Upper lobe of left lung (tissue), 6 donors: ENCODE measurements around the gene SPDYE3. TPM values are rescaled to one million over a fixed set of nuclear protein-coding genes. Genes with fewer than 3 reads are reported as not detected.
"Not testable (repeated sequence)": the region's sequence is repeated elsewhere in the genome, so short reads cannot be mapped to it uniquely, and the experiment has no call there.

Source experiments
- ATAC-seq, 2 donors: fragments of 200-7000 bp; cut with Tn5 transposase; one replicate each; pipeline ENCODE4 v1.9.1; 2022; ENCODE audit warnings: mild to moderate bottlenecking in 2 of 2, moderate library complexity in 2 of 2; ENCODE audit not compliant: low FRiP score in 2 of 2
- DNase-seq, 2 donors: peaks; one replicate each; pipeline ENCODE4 v3.0.0-alpha.2; 2019 to 2020
- H3K27ac ChIP-seq, 4 donors: fragments of 200-600 bp; sonication (generic); one replicate each; pipeline ENCODE4 v1.5.1; 2016 to 2019
- H3K27me3 ChIP-seq, 4 donors: fragments of 200-600 bp; sonication (generic); one replicate each; pipeline ENCODE4 v1.5.1; 2017 to 2019
- H3K36me3 ChIP-seq, 4 donors: fragments of 200-600 bp; sonication (generic); one replicate each; pipeline ENCODE4 v1.5.1; 2016 to 2019
- H3K4me1 ChIP-seq, 4 donors: fragments of 200-600 bp; sonication (generic); one replicate each; pipeline ENCODE4 v1.5.1; 2018 to 2019
- H3K4me3 ChIP-seq, 4 donors: fragments of 200-600 bp; sonication (generic); one replicate each; pipeline ENCODE4 v1.5.1; 2017 to 2019; ENCODE audit warnings: mild to moderate bottlenecking in 2 of 4, moderate library complexity in 1 of 4
- H3K9me3 ChIP-seq, 4 donors: fragments of 200-600 bp; sonication (generic); one replicate each; pipeline ENCODE4 v1.5.1; 2018 to 2019
- CTCF ChIP-seq, 6 experiments: fragments of 450-650 bp in 4 of 6; fragments of 200-600 bp in 2 of 6; sonication (generic) in 2 of 6; IDR thresholded peaks; one replicate each; pipeline ENCODE4 v1.5.1; 2016 to 2019; ENCODE audit warnings: antibody characterized with exemption in 6 of 6
- EP300 ChIP-seq, 4 donors: sonication (generic); formaldehyde crosslinking; IDR thresholded peaks; one replicate each; pipeline ENCODE4 v1.5.1; 2017; ENCODE audit warnings: antibody characterized with exemption in 4 of 4, control low read depth in 2 of 4
- POLR2A ChIP-seq, 4 donors: fragments of 450-650 bp; IDR thresholded peaks; one replicate each; pipeline ENCODE4 v1.5.1; 2016 to 2017; ENCODE audit warnings: antibody characterized with exemption in 4 of 4, mild to moderate bottlenecking in 2 of 4
- POLR2AphosphoS5 ChIP-seq, 2 donors: sonication (generic); formaldehyde crosslinking; IDR thresholded peaks; one replicate each; pipeline ENCODE4 v1.5.1; 2017; ENCODE audit warnings: antibody characterized with exemption in 2 of 2
- WGBS, 2 donors: methylation state at CpG; one replicate each; pipeline ENCODE4 v1.1.5; 2017 to 2018; 5-methylcytosine and 5-hydroxymethylcytosine counted together
- total RNA-seq, 6 donors: library from RNA; depleted of rRNA in 4 of 6; stranded (reverse); fragments of >200 nt in 4 of 6; gene quantifications; one replicate each; pipeline versions ENCODE4 v1.1.0 to v1.2.1, GENCODE V29; 2016 to 2021
- donor health status: DM: no; HTN: no; CAD: no; lungs with moderate emphysema.
- donor health status: DM: no; HTN: yes; CAD: no; lungs with severe emphysema.

The SPDYE3 gene
- total RNA-seq, 6 donors from 2014 or later, result not detected

- Histone ChIP-seq H3K4me1 (peaks cover 12 to 26% (median 15%) of the 10 kb centered on the region in 4 donors), H3K9me3 (no peaks in the 10 kb centered on the region), H3K27me3 (no peaks in the 10 kb centered on the region), H3K27ac (no peak overlapping the region), H3K36me3 (no peaks in the 10 kb centered on the region), H3K4me3 (no peak overlapping the region)
- no peak for ATAC-seq
- 92 to 96% methylated on average over 4 to 6 of the region's 6 CpGs for WGBS, 2 donors
- TF ChIP-seq EP300 (IDR thresholded peaks at IDR 0.05) (no peak), POLR2A (IDR thresholded peaks at IDR 0.05) (no peak), CTCF (IDR thresholded peaks at IDR 0.05) (no peak)
- no peak for DNase-seq
These were observed 39.9 kb upstream of the SPDYE3 start for GRCh38 chr7:100267648-100268047.

- H3K4me1 ChIP-seq, result peaks cover 13 to 27% (median 17%) of the 10 kb centered on the region in 4 donors
- not testable (repeated sequence) for H3K4me3 ChIP-seq, ATAC-seq, DNase-seq, H3K9me3 ChIP-seq, H3K27ac ChIP-seq, H3K27me3 ChIP-seq, H3K36me3 ChIP-seq
- WGBS, 2 donors, result 97% methylated on average over 11 of the region's 11 CpGs
These were observed 38.6 kb upstream of the SPDYE3 start for GRCh38 chr7:100268882-100269281.

- ATAC-seq, H3K27ac ChIP-seq, H3K27me3 ChIP-seq, H3K4me3 ChIP-seq, H3K9me3 ChIP-seq, DNase-seq, H3K36me3 ChIP-seq: not testable (repeated sequence)
- 92 to 98% methylated on average over 11 of the region's 14 CpGs for WGBS, 2 donors
- peaks cover 13 to 25% (median 17%) of the 10 kb centered on the region in 4 donors for H3K4me1 ChIP-seq
These were observed 38.0 kb upstream of the SPDYE3 start for GRCh38 chr7:100269306-100270045.

GRCh38 chr7:100270046-100270918 lies 37.2 kb upstream of the SPDYE3 start:
- not testable (repeated sequence) for H3K27me3 ChIP-seq, H3K9me3 ChIP-seq, DNase-seq, ATAC-seq, H3K27ac ChIP-seq, H3K36me3 ChIP-seq
- Histone ChIP-seq H3K4me1 (peaks cover 13 to 20% (median 17%) of the 10 kb centered on the region in 4 donors), H3K4me3 (peak overlapping the region in 3 of 4 donors; percentile 80 to 93 (median 90))
- 20 to 34% methylated on average over 10 to 16 of the region's 23 CpGs for whole genome bisulfite sequencing, 2 donors

- peak in 1 of 2 donors; percentile 77 for DNase-seq
- not testable (repeated sequence) for H3K36me3 ChIP-seq, H3K27me3 ChIP-seq, ATAC-seq, H3K9me3 ChIP-seq
- H3K4me3 ChIP-seq, result peak overlapping the region; percentile 70 to 93 (median 85)
- 6 to 8% methylated on average over 21 to 23 of the region's 29 CpGs for WGBS, 2 donors
- H3K4me1 ChIP-seq, result peaks cover 13 to 20% (median 17%) of the 10 kb centered on the region in 4 donors
- peak overlapping the region in 1 of 4 donors; percentile 87 for H3K27ac ChIP-seq
These were observed 36.4 kb upstream of the SPDYE3 start for GRCh38 chr7:100270941-100271593.

GRCh38 chr7:100271716-100272537 lies 35.6 kb upstream of the SPDYE3 start:
- H3K4me1 ChIP-seq, result peaks cover 13 to 20% (median 14%) of the 10 kb centered on the region in 4 donors
- ATAC-seq (peak; percentile 88 to 96), DNase-seq (peak; percentile 100)
- TF ChIP-seq EP300 (IDR thresholded peaks at IDR 0.05) (no peak), POLR2A (IDR thresholded peaks at IDR 0.05) (peak in 1 of 4 donors; percentile 53), CTCF (IDR thresholded peaks at IDR 0.05) (peak in 5 of 6 experiments; percentile 47 to 82 (median 70)), POLR2AphosphoS5 (IDR thresholded peaks at IDR 0.05) (peak in 1 of 2 donors; percentile 20)
- WGBS, 2 donors, result 1 to 4% methylated on average over 5 to 44 of the region's 101 CpGs
- no peaks in the 10 kb centered on the region for H3K27me3 ChIP-seq
- peak overlapping the region; percentile 70 to 93 (median 85) for H3K4me3 ChIP-seq
- no peaks in the 10 kb centered on the region for H3K36me3 ChIP-seq
- H3K27ac ChIP-seq, result peak overlapping the region; percentile 20 to 87 (median 66)
- no peaks in the 10 kb centered on the region for H3K9me3 ChIP-seq

GRCh38 chr7:100272538-100272902 lies 35.0 kb upstream of the SPDYE3 start:
- Histone ChIP-seq H3K27ac (peak overlapping the region; percentile 20 to 87 (median 66)), H3K4me3 (peak overlapping the region; percentile 70 to 93 (median 85)), H3K4me1 (peaks cover 13 to 20% (median 14%) of the 10 kb centered on the region in 4 donors)
- ATAC-seq, DNase-seq, H3K36me3 ChIP-seq, H3K9me3 ChIP-seq, H3K27me3 ChIP-seq: not testable (repeated sequence)
- 44 to 47% methylated on average over 11 of the region's 11 CpGs for WGBS, 2 donors
